Nephron progenitor cell (in vitro differentiated cells): ENCODE results near the gene SPESP1.

Source experiments
- DNase-seq: peaks from one replicate; pipeline ENCODE4 v3.0.0; 2021
- H3K27ac Mint-ChIP-seq: 2 replicates; pipeline ENCODE4 v1.8.0; 2021; ENCODE audit warnings: mild to moderate bottlenecking, moderate library complexity, mixed read lengths
- H3K27me3 Mint-ChIP-seq: 2 replicates; pipeline ENCODE4 v1.8.0; 2021; ENCODE audit warnings: mild to moderate bottlenecking, low read depth, mixed read lengths; ENCODE audit not compliant: poor library complexity
- H3K36me3 Mint-ChIP-seq: 2 replicates; pipeline ENCODE4 v1.8.0; 2021; ENCODE audit warnings: low read depth, mixed read lengths
- H3K4me1 Mint-ChIP-seq: 2 replicates; pipeline ENCODE4 v1.8.0; 2021; ENCODE audit warnings: mixed read lengths
- H3K4me3 Mint-ChIP-seq: 2 replicates; pipeline ENCODE4 v1.8.0; 2021; ENCODE audit warnings: mild to moderate bottlenecking, moderate library complexity, mixed read lengths
- H3K9me3 Mint-ChIP-seq: 2 replicates; pipeline ENCODE4 v1.8.0; 2021; ENCODE audit warnings: mild to moderate bottlenecking, moderate library complexity, mixed read lengths
- TF ChIP-seq, protein P1 (sequence below): fragments of 200-600 bp; sonication (generic); IDR thresholded peaks from 2 replicates; pipeline ENCODE4 v1.5.0; 2021; ENCODE audit warnings: antibody characterized with exemption

The SPESP1 gene

DNA sequence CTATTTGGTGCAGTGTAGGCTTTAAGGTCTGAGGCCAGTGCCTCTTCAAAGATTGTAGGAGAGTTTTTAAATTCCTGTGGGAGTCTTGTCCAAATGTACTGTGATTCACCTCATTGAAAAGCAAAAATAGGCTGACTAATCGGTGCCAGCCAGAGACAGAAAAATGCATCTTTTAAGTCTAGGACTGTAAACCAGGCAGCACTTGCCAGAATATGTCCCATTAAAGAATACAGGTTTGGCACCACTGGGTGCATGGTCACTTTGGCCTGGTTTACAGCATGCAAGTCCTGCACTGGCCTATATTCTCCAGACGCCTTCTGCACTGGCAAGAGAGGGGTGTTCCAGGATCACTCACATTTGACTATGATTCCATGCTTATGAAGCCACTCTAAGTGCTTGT, 63.8 kb downstream of the SPESP1 start:
- DNase-seq = no peak
- H3K27ac Mint-ChIP-seq = no peak overlapping the region
- peaks cover 2% of the 10 kb centered on the region for H3K9me3 Mint-ChIP-seq
- peaks cover 29% of the 10 kb centered on the region for H3K4me1 Mint-ChIP-seq
- H3K4me3 Mint-ChIP-seq = no peak overlapping the region
- H3K27me3 Mint-ChIP-seq = peaks cover 6% of the 10 kb centered on the region
- H3K36me3 Mint-ChIP-seq = no peaks in the 10 kb centered on the region
- TF ChIP-seq, protein P1, sequence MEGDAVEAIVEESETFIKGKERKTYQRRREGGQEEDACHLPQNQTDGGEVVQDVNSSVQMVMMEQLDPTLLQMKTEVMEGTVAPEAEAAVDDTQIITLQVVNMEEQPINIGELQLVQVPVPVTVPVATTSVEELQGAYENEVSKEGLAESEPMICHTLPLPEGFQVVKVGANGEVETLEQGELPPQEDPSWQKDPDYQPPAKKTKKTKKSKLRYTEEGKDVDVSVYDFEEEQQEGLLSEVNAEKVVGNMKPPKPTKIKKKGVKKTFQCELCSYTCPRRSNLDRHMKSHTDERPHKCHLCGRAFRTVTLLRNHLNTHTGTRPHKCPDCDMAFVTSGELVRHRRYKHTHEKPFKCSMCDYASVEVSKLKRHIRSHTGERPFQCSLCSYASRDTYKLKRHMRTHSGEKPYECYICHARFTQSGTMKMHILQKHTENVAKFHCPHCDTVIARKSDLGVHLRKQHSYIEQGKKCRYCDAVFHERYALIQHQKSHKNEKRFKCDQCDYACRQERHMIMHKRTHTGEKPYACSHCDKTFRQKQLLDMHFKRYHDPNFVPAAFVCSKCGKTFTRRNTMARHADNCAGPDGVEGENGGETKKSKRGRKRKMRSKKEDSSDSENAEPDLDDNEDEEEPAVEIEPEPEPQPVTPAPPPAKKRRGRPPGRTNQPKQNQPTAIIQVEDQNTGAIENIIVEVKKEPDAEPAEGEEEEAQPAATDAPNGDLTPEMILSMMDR = no peak

DNA sequence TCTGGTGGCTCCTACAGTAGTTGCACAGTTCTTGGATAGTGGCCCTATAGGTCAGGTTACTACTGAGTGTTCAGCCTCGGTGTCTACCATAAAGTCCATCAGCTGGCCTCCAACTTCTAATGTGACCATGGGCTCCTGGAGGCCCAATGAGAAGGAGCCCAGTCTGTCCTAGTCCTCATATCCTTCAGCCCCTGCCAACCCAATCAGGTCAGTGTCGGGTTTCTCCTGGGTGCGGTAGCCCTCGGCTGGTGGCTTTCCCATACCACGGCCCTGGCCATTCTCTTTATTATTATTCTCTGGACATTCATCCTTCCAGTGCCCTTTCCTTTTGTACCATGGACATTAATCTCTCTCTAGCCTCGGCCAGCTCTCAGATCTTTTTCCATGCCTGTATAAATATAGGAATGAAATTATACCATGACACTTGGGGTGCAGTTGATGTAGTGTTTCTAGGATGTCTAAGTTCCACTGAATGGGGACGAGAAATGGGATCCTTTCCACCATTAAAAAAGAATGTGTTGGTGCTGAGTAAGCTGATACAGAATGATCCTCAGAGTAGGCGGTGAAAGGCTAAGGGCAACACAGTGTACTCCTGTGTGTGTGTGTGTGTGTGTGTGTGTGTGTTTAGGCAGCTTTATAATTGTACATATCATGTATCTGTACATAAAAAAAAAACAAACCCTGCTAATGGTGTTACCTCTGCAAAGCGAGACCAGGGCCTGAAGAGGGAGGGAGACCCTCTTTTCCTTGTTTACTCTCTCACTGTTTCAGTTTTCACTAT, 64.8 kb downstream of the SPESP1 start:
- H3K27ac Mint-ChIP-seq = peak overlapping the region; percentile 43
- peaks cover 29% of the 10 kb centered on the region for H3K4me1 Mint-ChIP-seq
- TF ChIP-seq, protein P1 = no peak
- no peak for DNase-seq
- H3K9me3 Mint-ChIP-seq = no peaks in the 10 kb centered on the region
- H3K36me3 Mint-ChIP-seq = no peaks in the 10 kb centered on the region
- H3K27me3 Mint-ChIP-seq = peaks cover under 1% of the 10 kb centered on the region
- no peak overlapping the region for H3K4me3 Mint-ChIP-seq
